ENCODE data around the gene PTX4.

PTX4 gene

DNA sequence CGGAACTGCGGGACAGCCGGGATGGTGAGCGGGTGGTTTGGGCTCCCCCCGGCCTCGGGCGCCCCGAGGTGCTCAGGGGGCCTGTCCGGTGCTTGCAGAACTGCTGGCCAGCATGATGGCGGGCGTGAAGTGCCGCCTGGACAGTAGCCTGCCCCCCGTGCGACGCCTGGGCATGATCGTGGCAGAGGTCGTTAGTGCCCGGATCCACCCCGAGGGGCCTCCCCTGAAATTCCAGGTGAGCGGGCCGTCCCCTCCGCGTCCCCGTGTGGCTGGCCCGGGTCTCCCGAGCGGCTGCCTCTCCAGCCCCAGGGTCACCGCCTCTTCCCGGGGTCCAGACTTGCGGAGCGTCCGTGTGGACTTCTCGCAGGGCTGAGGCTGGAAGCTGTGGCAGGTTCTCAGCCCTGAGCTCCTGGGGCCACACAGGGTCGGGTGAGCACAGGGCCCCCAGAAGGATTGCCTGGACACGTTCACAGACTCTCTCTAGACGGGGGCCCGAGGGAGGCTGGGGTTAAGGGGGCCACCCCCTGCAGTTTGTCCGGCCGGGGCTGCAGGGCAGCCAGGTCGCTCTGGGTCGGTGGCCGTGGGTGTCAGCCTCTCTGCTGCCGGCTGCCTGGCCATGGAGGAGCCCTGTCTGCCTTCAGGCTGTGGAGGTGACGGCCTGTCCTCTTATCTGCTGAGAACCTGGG, 11.9 kb upstream of the PTX4 start:
- DNase-seq (ENCODE audit: low spot score): no peak

DNA sequence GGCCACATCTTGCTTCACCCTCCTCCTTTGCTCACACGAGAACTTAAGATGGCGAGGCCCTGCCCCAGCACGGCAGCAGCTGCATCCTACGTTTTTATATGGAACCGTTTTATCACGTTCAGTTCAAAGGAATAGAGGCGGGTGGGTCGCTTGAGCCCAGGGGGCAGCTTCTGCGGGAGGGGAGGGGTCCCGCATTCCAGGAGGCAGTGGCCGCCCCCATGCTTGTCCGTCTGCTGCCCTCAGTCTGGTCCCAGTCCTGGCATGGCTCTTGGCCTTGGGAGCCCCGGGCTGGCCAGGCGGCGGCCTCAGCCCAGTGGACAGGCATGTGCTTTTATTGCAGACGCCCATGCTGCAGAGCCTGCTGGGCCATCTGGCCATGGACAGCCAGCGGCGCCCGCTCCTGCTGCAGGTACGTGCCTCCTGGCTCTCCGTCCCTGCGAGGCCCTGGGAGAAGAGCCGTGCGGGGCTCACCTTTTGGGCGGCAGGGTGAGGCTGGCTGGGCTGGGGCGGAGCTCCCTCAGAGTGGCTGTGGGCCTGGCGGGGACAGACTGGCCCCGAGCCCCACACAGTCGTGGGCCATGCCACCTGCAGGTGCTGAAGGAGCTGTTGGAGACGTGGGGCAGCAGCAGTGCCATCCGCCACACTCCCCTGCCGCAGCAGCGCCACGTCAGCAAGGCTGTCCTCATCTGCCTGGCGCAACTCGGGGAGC, 11.2 kb upstream of the PTX4 start:
- DNase-seq (ENCODE audit: low spot score): no peak

DNA sequence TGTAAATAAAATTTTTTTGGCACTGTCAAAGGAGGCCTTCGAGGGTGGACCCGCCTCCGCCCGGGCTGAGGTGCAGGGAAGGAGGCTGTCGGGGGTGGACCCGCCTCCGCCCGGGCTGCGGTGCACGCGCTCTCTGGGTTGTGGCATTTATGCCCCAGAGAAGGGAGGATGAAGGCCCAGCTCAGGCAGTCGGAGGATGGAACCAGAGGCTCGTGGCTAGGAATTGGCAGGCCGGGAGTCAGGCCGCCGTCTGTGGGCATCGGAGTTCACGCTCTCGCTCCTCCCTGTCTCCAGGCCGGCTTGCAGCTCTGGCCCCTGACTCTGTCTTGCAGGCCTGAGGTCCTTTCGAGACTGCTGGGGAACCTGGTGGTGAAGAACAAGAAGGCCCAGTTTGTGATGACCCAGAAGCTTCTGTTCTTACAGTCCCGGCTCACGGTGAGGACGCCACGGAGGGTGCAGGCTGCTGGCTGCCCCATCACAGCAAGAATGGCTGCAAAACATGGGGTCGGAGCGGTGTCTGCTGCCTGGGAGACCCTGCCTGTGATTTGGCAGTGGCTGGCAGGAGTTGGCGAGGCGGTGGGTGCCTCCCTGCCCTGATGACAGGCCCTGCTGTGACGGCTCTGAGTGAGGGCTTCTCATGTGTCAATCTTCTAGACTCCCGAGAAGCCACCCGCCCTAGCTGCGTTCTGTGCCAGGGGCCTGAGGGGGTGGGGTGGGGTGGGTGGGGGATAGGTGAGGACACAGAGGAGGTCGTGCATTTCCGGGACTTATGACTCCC, 10.3 kb upstream of the PTX4 start:
- DNase-seq (ENCODE audit: low spot score): no peak

DNA sequence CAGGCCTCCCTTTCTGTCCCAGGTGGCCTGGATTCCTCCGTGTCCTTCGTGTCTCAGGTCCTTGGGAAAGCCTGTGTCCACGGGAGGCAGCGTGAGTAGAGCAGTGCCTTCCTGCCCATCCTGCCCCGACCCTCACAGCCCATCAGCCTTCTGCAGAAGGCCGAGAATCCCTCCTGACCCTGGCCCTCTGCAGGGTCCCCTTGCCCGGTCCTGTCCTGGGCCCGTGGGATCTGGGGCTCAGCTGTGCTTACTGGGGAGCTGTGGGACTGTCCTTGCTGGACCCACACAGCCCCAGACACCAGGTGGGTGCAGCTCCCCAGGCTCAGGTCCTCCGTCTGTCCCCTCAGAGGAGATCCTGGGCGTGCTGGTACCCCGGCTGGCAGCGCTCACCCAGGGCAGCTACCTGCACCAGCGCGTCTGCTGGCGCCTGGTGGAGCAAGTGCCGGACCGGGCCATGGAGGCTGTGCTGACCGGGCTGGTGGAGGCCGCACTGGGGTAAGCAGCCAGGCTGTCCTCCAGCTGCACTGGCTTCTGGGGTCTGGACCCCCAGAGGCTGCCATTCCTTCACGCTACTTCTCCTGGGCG, 8.4 kb upstream of the PTX4 start:
- no peak for DNase-seq (ENCODE audit: low spot score)

DNA sequence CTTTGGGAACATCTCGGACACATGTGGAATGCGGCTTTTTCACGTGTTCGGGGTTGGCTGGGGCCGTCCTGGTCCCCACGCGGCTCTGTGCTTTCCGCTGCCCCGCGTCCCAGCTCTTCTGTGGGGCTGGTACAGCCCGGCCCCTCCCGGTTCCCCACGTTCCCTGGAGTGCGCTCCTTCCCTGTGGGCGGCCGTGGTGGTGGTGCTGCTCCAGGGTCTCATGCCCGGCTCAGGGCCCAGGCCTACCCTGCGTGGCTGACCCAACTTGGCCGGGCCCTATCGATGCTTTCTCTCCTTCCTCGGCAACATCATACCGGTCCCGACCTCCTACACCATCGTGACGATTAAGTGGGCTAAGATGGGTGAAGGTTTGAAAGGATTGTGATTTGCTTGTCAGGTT, 7.7 kb upstream of the PTX4 start:
- DNase-seq (ENCODE audit: low spot score): no peak

GRCh38 chr16:1495889-1496262, 7.1 kb upstream of the PTX4 start:
- no peak for DNase-seq (ENCODE audit: low spot score)

GRCh38 chr16:1495211-1495888, 6.6 kb upstream of the PTX4 start:
- no peak for DNase-seq (ENCODE audit: low spot score)

GRCh38 chr16:1494711-1495110, 6.0 kb upstream of the PTX4 start:
- DNase-seq (ENCODE audit: low spot score): no peak

- DNase-seq (ENCODE audit: low spot score): peak; percentile 3
These were observed 5.4 kb upstream of the PTX4 start for GRCh38 chr16:1494129-1494640.

DNA sequence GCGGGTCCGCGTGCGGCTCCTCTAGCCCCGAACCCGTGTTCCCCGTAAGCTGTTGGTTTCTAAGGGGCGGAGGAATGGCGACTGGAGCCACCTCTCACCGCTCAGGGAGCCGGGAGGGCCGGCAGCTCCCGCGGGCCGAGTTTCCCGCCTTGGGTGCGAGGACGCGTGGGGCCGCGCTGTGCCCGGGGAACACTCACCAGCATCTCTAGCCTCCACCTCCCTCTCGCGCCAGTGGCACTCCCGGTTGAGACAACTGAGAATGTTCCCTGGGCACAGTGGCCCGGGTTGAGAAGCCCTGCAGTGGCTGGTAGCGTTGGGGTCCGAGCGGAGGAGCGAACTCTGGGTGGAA, 5.0 kb upstream of the PTX4 start:
- peak; percentile 10 for DNase-seq (ENCODE audit: low spot score)

GRCh38 chr16:1492923-1493745, 4.4 kb upstream of the PTX4 start, which contains the start of gene TELO2:
TELO2 (plus strand) TSS chr16:1493360; CDS start chr16:1494282, 922 bp downstream.
- DNase-seq (ENCODE audit: low spot score): peak; percentile 89

DNA sequence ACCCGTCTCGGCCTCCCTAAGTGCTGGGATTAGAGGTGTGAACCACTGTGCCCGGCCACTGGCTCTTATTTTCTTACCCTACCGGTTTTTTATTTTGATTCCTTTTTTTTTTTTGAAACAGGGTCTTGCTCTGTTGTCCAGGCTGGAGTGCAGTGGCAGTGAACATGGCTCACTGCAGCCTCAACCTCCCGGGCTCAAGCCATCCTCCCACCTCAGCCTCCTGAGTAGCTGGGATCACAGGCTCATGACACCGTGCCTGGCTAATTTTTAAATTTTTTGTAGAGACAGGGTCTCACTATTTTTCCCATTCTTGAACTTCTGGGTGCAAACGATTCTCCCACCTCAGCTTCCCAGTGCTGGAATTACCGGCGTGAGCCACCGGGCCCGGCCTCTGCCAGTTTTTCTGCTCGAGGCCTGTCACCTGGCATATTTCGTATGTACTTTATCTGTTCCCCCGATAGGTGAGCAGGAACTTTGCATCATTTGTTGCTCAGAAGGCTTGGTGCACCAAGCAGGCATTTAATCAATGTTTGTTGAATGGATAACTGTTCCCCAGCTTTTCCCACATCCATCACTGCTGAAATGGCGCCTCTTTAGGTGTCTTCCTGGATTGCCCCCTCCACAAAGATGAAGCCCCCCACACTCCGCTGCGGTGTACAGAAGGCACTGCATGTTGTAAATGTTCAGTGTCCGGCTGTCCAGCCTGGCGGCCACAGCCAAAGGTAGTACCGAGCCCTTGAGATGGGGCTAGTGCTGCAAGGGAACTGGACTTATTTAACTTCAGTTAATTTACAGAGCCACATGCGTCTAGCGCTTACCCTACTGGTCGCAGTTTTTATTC, 3.6 kb upstream of the PTX4 start:
- no peak for DNase-seq (ENCODE audit: low spot score)

DNA sequence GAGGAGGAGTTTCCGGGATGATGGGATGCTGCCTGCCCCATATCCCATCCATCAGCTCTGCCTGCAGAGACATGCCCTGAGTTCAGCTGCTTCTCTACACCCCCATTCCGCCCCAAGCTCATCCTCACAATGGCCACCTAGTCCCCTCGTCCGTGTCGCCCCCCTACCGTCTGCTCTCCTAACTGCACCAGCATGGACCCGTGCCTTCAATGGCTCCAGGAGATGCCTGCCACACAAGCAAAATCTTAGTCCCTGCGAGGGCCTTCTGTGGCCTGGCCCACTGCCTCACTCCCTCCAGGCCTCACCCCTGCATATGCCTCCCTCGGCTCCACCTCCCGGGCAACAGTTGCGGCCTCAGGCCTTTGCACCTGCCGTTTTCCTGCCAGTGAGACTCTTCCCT, 2.6 kb upstream of the PTX4 start:
- no peak for DNase-seq (ENCODE audit: low spot score)

- no peak for DNase-seq (ENCODE audit: low spot score)
These were observed 333 bp upstream of the PTX4 start for GRCh38 chr16:1489077-1489476.

DNA sequence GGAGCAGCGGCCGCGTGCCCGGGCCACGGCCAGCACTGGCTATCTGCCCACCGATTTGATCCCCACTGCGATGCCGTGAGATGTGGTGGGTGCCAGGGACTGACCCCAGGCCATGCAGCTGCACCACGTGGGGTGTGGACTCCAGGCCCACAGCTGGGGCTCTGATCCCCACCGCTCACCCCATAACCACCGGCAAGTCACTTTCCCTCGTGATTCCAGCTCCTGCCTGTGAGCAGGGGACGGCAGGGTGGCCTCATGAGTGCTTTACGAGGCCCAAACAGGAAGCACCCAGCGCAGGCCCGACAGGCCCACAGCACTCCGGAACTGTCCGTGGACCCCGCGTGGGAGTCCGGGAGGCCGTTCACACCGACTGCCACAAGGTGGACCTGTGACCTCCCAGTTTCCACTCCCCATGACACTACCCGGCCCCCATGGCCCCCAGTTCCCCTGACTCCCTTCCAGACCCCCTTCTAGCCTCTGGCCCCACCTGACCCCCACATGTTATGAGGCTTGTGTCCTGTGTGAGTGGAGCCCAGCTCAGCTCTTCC, 616 bp downstream of the PTX4 start:
- no peak for DNase-seq (ENCODE audit: low spot score)

GRCh38 chr16:1487395-1488053, 1.2 kb downstream of the PTX4 start:
- DNase-seq (ENCODE audit: low spot score): no peak

- DNase-seq (ENCODE audit: low spot score): no peak
These were observed 2.0 kb downstream of the PTX4 start for GRCh38 chr16:1486551-1487390.

DNA sequence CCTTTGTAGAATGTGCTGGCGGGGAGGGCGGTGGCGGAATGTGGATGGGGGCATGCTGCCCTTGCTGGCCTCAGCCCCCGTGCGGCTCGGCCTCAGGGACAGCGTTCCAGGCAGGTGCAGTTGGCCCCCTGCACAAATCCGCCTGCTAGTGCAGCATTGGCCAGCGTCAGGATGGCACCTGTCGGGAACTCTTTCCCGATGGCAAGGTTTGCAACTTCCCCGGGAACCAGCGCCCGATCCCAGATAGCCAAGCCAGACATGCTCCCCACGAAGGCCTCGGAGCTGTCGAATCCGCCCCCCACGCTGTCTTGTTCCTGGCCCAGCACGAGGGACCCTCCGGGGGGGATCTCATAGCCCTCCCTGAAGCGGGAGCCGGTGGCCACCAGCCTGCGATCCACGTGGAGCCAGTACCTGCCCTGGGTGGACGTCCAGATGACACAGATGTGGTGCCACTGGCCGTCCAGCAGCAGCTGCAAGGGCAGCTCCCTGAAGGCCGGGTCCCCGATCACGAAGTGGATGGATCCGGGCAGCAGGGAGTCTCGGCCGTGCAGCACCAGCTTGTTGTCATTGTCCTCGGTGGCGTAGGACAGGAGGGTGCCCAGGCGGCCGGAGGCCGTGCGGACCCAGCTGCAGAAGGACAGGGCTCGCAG, 2.8 kb downstream of the PTX4 start:
- DNase-seq (ENCODE audit: low spot score): no peak

All from activated CD4-positive, alpha-beta T cell treated with anti-CD3 and anti-CD28 coated beads, Interleukin-2, Interleukin-4, amounts not matched to agents 100 ng/mL and 50 ng/mL, durations not matched to agents 16 hours and 8 hours (primary cell).